HG03469 (cell line): Measurements from ENCODE around the gene GPNMB.
A peak's percentile ranks its signal among the peaks of the same experiment; 100 is the strongest.

Experiments
- ATAC-seq: cut with Tn5 transposase; IDR thresholded peaks from one replicate; pipeline ENCODE4 v1.9.1; 2021; ENCODE audit warnings: mild to moderate bottlenecking, moderate library complexity, moderate number of reproducible peaks; ENCODE audit not compliant: unreplicated experiment

Gene GPNMB

GRCh38 chr7:23268167-23268566, 21.6 kb downstream of the GPNMB start:
- no peak for ATAC-seq

GRCh38 chr7:23268746-23269145, 22.2 kb downstream of the GPNMB start:
- no peak for ATAC-seq

GRCh38 chr7:23272275-23272674, 25.7 kb downstream of the GPNMB start:
- no peak for ATAC-seq

- ATAC-seq: peak; percentile 85
These were observed 26.6 kb downstream of the GPNMB start for GRCh38 chr7:23273141-23273599.

GRCh38 chr7:23275912-23276311, 29.3 kb downstream of the GPNMB start:
- ATAC-seq: no peak

GRCh38 chr7:23276376-23276775, 29.8 kb downstream of the GPNMB start:
- ATAC-seq: no peak

GRCh38 chr7:23276947-23277346, 30.4 kb downstream of the GPNMB start:
- ATAC-seq: no peak

- no peak for ATAC-seq
These were observed 30.9 kb downstream of the GPNMB start for GRCh38 chr7:23277359-23277989.

- no peak for ATAC-seq
These were observed 33.4 kb downstream of the GPNMB start for GRCh38 chr7:23279819-23280525.

- ATAC-seq: no peak
These were observed 36.5 kb downstream of the GPNMB start for GRCh38 chr7:23283086-23283485.

- ATAC-seq: no peak
These were observed 38.3 kb downstream of the GPNMB start for GRCh38 chr7:23284871-23285270.

- no peak for ATAC-seq
These were observed 39.4 kb downstream of the GPNMB start for GRCh38 chr7:23285657-23286646.

- no peak for ATAC-seq
These were observed 41.0 kb downstream of the GPNMB start for GRCh38 chr7:23287612-23288011.

GRCh38 chr7:23290993-23291392, 44.4 kb downstream of the GPNMB start:
- no peak for ATAC-seq

- no peak for ATAC-seq
These were observed 45.5 kb downstream of the GPNMB start for GRCh38 chr7:23291957-23292560.

GRCh38 chr7:23292623-23293022, 46.0 kb downstream of the GPNMB start:
- no peak for ATAC-seq

- no peak for ATAC-seq
These were observed 47.0 kb downstream of the GPNMB start for GRCh38 chr7:23293500-23294073.

- ATAC-seq: no peak
These were observed 48.2 kb downstream of the GPNMB start for GRCh38 chr7:23294549-23295400.

- ATAC-seq: no peak
These were observed 48.8 kb downstream of the GPNMB start for GRCh38 chr7:23295401-23295697.
